ENCODE data around the gene PLA2G4A.
A peak's percentile ranks its signal among the peaks of the same experiment; 100 is the strongest.

Gene PLA2G4A

GRCh38 chr1:186811892-186812291 lies 16.9 kb upstream of the PLA2G4A start:
- Mint-ChIP-seq H3K27me3 (no peaks in the 10 kb centered on the region), H3K9me3 (no peaks in the 10 kb centered on the region), H3K4me3 (no peak overlapping the region), H3K4me1 (ENCODE audit: low read depth) (no peaks in the 10 kb centered on the region), H3K36me3 (ENCODE audit: low read depth) (no peaks in the 10 kb centered on the region), H3K27ac (no peak overlapping the region)

DNA sequence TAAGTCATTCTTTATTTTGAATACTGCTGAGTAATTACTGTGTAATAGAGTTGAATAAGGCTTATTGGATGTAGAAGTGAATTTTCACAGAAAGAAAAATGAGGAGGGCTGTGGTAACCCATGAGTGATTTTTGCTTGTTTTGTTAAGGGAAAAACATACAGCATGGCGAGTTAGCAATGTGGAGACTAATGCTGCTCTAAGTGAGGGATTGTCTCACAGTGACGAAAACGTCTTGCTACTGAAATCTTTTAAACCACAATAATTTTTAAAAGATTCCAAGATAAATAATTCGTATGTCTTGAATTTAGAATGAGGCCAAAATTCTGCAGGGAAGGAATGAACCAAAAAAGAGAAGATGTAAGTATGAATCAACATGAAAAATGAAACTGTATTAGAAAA lies 16.2 kb upstream of the PLA2G4A start:
- Mint-ChIP-seq H3K4me1 (ENCODE audit: low read depth) (no peaks in the 10 kb centered on the region), H3K27me3 (no peaks in the 10 kb centered on the region), H3K4me3 (no peak overlapping the region), H3K9me3 (no peaks in the 10 kb centered on the region), H3K36me3 (ENCODE audit: low read depth) (no peaks in the 10 kb centered on the region), H3K27ac (no peak overlapping the region)

- Mint-ChIP-seq H3K4me1 (ENCODE audit: low read depth) (no peaks in the 10 kb centered on the region), H3K27me3 (no peaks in the 10 kb centered on the region), H3K9me3 (no peaks in the 10 kb centered on the region), H3K36me3 (ENCODE audit: low read depth) (no peaks in the 10 kb centered on the region), H3K27ac (no peak overlapping the region), H3K4me3 (no peak overlapping the region)
Measured at GRCh38 chr1:186813420-186813819, 15.3 kb upstream of the PLA2G4A start.

- no peak overlapping the region for H3K4me3 Mint-ChIP-seq
Measured at GRCh38 chr1:186819126-186819525, 9.6 kb upstream of the PLA2G4A start.

DNA sequence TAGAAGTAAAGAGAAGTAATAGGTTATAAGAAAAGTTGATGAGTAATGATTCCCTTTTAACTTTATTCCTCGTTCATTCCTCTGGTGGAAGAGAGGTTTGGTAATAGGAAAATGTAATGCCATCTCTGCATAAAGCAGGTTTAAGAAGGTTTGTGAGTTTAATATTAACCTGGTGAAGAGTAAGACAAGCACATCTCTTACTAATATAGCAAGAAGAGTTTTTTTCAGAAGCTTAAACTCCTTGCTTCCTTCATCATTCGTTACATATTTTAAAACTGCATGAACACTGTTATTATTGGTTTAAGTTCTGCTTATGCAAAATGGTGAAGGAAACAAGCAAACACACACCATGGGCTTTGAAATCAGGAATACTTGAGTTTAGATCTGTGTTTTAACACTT lies 9.2 kb upstream of the PLA2G4A start:
- no peaks in the 10 kb centered on the region for H3K9me3 Mint-ChIP-seq
- H3K4me1 Mint-ChIP-seq (ENCODE audit: low read depth), result no peaks in the 10 kb centered on the region
- no peaks in the 10 kb centered on the region for H3K36me3 Mint-ChIP-seq (ENCODE audit: low read depth)
- no peak overlapping the region for H3K27ac Mint-ChIP-seq
- peaks cover 7% of the 10 kb centered on the region for H3K27me3 Mint-ChIP-seq
- no peak overlapping the region for H3K4me3 Mint-ChIP-seq

More at GRCh38 chr1:186819126-186819525, 9.6 kb upstream of the PLA2G4A start:
- H3K4me1 Mint-ChIP-seq (ENCODE audit: low read depth), result no peaks in the 10 kb centered on the region
- H3K36me3 Mint-ChIP-seq (ENCODE audit: low read depth), result no peaks in the 10 kb centered on the region
- H3K9me3 Mint-ChIP-seq, result no peaks in the 10 kb centered on the region
- H3K27me3 Mint-ChIP-seq, result peaks cover 5% of the 10 kb centered on the region
- H3K27ac Mint-ChIP-seq, result no peak overlapping the region

- Mint-ChIP-seq H3K4me3 (peak overlapping the region; percentile 76), H3K9me3 (no peaks in the 10 kb centered on the region), H3K27ac (no peak overlapping the region), H3K36me3 (ENCODE audit: low read depth) (no peaks in the 10 kb centered on the region), H3K27me3 (peaks cover 28% of the 10 kb centered on the region), H3K4me1 (ENCODE audit: low read depth) (peaks cover 15% of the 10 kb centered on the region)
Measured at GRCh38 chr1:186829686-186830587, 1.2 kb downstream of the PLA2G4A start.

DNA sequence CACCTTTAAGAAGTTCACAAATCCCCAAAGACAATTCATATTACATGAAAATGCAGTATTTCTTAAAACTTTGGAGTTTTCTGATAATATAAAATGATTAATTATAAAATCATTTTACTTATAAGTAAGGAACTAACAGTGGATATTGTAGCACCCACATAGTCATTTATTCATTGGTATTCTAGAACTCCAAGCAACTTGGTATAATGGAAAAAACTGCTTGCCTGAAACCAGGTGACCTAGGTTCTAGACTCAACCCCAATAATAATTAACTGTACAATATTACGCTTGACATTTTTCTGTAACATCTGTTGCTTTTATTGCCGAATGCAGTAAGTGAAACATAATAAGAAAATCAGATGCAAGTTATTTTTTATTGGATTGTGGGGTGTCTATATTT lies 2.4 kb downstream of the PLA2G4A start:
- H3K36me3 Mint-ChIP-seq (ENCODE audit: low read depth), result no peaks in the 10 kb centered on the region
- H3K4me3 Mint-ChIP-seq, result no peak overlapping the region
- peaks cover 15% of the 10 kb centered on the region for H3K4me1 Mint-ChIP-seq (ENCODE audit: low read depth)
- no peak overlapping the region for H3K27ac Mint-ChIP-seq
- peaks cover 28% of the 10 kb centered on the region for H3K27me3 Mint-ChIP-seq
- H3K9me3 Mint-ChIP-seq, result no peaks in the 10 kb centered on the region

DNA sequence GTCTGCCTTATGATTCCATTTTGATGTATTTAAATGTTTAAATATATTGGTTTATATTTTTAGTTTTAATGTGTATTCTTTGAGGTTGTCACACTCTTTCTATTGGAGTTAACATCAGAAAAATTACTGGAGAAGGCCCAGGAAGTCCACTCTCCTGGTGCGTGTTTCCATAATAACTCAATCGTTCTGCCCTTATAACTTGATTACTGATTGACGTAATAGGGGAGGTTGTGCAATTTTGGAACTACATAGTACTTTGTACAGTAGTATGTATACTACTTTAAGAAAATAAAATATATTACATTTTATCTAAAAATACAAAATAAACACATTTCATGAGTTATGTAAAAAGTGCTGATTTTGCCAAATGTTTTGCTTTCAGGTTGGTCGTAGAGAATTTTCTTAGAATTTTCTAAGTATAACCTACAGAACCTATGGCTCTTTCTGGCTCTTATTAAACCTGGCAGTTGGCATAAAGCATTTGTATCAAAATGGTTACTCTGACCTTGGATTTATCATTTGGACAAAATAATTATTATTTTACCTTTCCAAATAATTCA lies 5.7 kb downstream of the PLA2G4A start:
- Mint-ChIP-seq H3K27ac (no peak overlapping the region), H3K4me1 (ENCODE audit: low read depth) (peaks cover 5% of the 10 kb centered on the region), H3K36me3 (ENCODE audit: low read depth) (no peaks in the 10 kb centered on the region), H3K4me3 (no peak overlapping the region), H3K27me3 (peaks cover 15% of the 10 kb centered on the region), H3K9me3 (no peaks in the 10 kb centered on the region)

GRCh38 chr1:186835448-186835847 lies 6.7 kb downstream of the PLA2G4A start:
- Mint-ChIP-seq H3K9me3 (no peaks in the 10 kb centered on the region), H3K4me3 (no peak overlapping the region), H3K36me3 (ENCODE audit: low read depth) (no peaks in the 10 kb centered on the region), H3K27me3 (peaks cover 8% of the 10 kb centered on the region), H3K27ac (no peak overlapping the region), H3K4me1 (ENCODE audit: low read depth) (no peaks in the 10 kb centered on the region)

DNA sequence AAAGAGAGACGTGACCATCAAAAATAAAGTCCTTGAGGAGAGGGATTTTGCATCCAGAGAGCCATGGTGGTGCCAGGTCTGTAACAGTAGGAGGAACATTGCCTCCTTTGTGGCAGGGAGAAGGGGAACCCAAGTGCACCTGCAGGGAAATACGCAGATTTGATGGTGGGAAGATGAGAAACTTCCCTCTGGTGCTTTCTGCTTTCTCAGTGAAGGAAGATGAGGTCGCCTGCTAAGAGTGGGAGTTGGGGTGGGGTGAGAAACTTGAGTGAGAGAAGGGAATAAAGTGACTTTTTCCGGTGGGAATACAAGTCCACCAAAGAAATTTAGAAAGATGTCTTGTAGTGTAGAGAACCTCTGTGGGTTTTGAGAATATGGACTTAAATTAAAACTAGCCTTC lies 9.1 kb downstream of the PLA2G4A start:
- no peaks in the 10 kb centered on the region for H3K36me3 Mint-ChIP-seq (ENCODE audit: low read depth)
- H3K9me3 Mint-ChIP-seq, result no peaks in the 10 kb centered on the region
- no peaks in the 10 kb centered on the region for H3K4me1 Mint-ChIP-seq (ENCODE audit: low read depth)
- no peak overlapping the region for H3K27ac Mint-ChIP-seq
- H3K27me3 Mint-ChIP-seq, result peaks cover 3% of the 10 kb centered on the region
- no peak overlapping the region for H3K4me3 Mint-ChIP-seq

GRCh38 chr1:186838380-186839040 lies 9.8 kb downstream of the PLA2G4A start:
- Mint-ChIP-seq H3K27me3 (peaks cover 3% of the 10 kb centered on the region), H3K27ac (no peak overlapping the region), H3K9me3 (no peaks in the 10 kb centered on the region), H3K4me1 (ENCODE audit: low read depth) (no peaks in the 10 kb centered on the region), H3K4me3 (no peak overlapping the region), H3K36me3 (ENCODE audit: low read depth) (no peaks in the 10 kb centered on the region)

DNA sequence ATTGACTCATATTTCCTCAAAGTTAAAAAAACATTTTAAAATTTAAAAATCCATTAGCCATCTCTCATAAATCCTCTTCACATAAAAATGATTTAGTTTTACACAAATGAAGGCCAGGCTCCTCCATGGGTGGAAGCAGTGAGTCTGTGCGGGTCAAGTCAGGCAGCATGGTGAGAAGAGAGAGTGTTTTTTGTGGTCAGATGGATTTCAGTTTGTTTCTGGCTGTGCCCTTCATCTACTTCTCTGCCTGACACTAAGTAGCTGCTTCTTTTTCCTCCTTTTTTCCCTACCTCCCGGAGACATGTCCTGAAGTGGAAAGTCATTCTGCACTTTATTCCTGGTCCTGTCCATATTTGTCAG lies 10.3 kb downstream of the PLA2G4A start:
- Mint-ChIP-seq H3K27me3 (peaks cover under 1% of the 10 kb centered on the region), H3K4me1 (ENCODE audit: low read depth) (no peaks in the 10 kb centered on the region), H3K4me3 (no peak overlapping the region), H3K36me3 (ENCODE audit: low read depth) (no peaks in the 10 kb centered on the region), H3K27ac (no peak overlapping the region), H3K9me3 (no peaks in the 10 kb centered on the region)

- no peak overlapping the region for H3K4me3 Mint-ChIP-seq
- no peak overlapping the region for H3K27ac Mint-ChIP-seq
- H3K36me3 Mint-ChIP-seq (ENCODE audit: low read depth), result no peaks in the 10 kb centered on the region
- no peaks in the 10 kb centered on the region for H3K9me3 Mint-ChIP-seq
- H3K4me1 Mint-ChIP-seq (ENCODE audit: low read depth), result no peaks in the 10 kb centered on the region
- H3K27me3 Mint-ChIP-seq, result no peaks in the 10 kb centered on the region
Measured at GRCh38 chr1:186841599-186841998, 12.8 kb downstream of the PLA2G4A start.

DNA sequence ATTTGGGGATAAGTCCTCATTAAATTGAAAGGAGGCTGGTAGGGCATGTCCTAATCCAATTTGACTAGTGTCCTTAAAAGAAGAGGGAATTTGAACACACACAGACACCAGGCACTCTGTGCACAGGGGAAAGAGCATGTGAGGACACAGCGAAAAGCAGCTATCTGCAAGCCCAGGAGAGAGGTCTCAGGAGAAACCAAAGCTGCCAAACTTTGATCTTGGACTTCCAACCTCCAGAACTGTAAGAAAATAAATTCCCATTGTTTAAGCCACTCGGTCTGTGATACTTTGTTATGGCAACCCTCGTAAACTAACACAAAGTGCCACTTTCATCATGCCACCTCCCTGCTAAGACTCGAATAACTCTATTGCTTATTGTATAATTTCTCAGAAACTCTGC lies 13.8 kb downstream of the PLA2G4A start:
- Mint-ChIP-seq H3K36me3 (ENCODE audit: low read depth) (no peaks in the 10 kb centered on the region), H3K9me3 (no peaks in the 10 kb centered on the region), H3K4me1 (ENCODE audit: low read depth) (no peaks in the 10 kb centered on the region), H3K4me3 (no peak overlapping the region), H3K27me3 (no peaks in the 10 kb centered on the region), H3K27ac (no peak overlapping the region)

GRCh38 chr1:186843226-186843625 lies 14.5 kb downstream of the PLA2G4A start:
- H3K27ac Mint-ChIP-seq, result no peak overlapping the region
- H3K4me3 Mint-ChIP-seq, result no peak overlapping the region
- no peaks in the 10 kb centered on the region for H3K36me3 Mint-ChIP-seq (ENCODE audit: low read depth)
- H3K4me1 Mint-ChIP-seq (ENCODE audit: low read depth), result no peaks in the 10 kb centered on the region
- H3K9me3 Mint-ChIP-seq, result no peaks in the 10 kb centered on the region
- no peaks in the 10 kb centered on the region for H3K27me3 Mint-ChIP-seq

All from stimulated activated naive CD8-positive, alpha-beta T cell treated with anti-CD3 and anti-CD28 coated beads, Interleukin-15, Interleukin-2, amounts not matched to agents 100 ng/mL and 50 ng/mL, for 24 hours (primary cell).